Endometrium (tissue), 2 donors: ENCODE measurements around the gene BCAS1.
A peak's percentile ranks its signal among the peaks of the same experiment; 100 is the strongest.

Experiments used
- FAIRE-seq: peaks from 2 replicates; lab custom pipeline; 2012; peaks lifted over from hg19 to GRCh38; lab: Jason Lieb, UNC
- donor health status: control.
- donor health status: control.

The BCAS1 gene

DNA sequence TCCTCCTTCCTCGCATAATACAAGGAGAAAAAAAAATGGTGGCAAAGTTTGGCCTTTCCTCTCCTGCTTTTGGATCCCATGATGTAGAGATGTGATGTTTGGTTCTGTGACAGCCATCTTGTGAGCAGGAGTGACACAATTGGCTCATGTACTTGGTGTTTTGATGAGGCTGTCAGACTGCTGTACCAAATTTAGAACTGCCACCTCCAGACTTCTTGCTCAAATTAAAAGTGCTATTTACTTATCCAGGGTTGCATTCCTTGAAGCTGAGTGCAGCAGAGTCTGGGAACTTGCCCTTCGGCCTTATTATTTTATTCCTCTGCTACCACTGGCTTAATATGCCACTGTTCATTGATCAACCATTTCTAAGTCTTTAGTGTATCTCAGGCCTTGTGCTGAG lies 21.9 kb downstream of the BCAS1 start:
- FAIRE-seq: no peak

DNA sequence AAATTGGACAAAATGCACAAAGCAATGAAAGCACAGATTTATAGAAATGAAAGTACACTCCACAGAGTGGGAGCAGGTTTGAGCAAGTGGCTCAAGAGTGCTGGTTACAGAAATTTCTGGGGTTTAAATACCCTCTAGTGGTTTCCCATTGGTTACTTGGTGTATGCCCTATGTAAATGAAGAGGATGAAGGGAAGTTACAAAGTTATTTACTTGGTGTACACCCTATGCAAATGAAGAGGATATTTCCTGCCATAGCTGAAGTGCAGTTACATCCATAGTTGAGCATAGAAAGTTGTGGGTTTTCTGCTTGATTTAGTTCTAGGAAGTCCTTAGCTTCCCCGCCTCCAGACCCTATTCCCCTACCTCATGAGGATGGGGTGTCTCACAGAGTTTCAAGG lies 22.7 kb downstream of the BCAS1 start:
- FAIRE-seq: no peak

DNA sequence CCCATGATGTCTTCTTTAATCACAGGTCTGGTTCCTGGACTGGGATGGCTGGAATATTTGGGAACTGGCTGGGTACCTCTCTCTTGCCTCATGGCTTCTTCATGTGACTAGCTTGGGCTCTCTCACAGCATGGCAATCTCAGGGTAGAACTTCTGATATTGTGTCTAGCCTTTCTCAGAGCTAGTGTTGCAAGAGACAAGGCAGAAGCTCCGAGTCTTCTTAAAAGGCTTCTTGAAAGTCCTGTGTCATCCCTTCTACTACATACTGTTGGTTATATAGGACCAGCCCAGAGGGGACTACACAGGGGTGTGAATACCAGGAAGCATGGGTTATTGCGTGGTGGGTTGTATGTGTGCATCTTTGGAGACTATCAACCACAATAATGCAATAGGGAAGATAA lies 23.3 kb downstream of the BCAS1 start:
- FAIRE-seq: no peak

DNA sequence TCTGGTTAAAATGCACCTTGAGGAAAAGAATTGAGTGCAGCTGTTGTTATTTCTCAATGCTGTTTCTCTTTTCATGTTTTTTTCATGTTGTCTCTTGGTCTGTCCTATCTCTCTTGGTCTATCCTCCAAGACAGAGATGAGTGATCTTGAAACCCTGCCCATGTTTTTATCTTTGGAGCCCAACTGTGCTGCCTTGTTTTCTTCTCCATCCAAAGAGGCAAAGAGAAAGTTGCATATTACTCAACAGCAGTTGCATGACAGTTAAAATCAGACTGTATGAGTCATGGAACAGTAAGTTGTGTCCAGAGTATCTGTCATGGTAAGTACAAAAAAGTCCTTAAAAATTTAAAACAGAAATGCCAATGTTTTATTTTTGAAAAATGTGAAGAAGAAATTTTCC lies 26.2 kb downstream of the BCAS1 start:
- FAIRE-seq: peak; percentile 39

DNA sequence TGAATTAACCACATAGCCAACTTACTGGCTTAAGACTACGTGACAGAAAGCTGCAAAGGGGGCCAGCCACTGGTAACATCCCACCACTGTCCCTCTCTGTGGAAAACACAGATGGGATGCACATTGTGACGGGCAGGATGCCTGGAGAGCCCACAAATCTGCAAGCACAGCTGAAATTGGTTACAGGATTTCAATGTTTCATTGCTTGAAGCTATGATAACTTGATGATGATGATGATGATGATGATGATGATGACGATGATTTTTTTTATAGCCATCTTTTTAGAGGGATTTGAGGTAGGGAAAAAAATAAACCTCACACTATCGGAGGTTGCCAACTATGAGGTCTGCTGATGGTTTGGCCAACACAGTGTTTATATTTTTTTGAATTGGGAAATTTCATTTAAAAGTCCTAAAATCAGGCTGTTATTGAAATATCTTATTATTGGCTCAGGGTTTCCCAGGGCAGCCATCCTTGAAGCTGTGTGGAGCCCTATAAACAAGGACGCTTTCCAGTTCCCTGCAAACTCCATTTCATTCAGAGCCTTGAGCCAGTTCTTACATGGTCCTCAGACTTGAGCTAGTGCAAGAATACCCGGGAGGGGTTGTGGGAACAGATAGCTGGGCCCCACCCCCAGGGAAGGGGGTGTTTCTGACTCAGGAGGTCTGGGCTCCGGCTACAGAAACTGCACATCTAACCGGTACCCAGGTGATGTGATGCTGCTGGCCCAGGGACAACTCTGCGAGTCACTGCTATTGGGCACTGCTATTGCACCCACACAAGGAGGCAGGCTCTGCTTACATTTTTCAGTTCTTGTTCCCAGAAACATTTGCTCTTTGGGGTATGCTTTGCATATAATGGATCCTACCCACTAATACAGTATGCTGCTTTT lies 27.1 kb downstream of the BCAS1 start:
- FAIRE-seq: no peak

DNA sequence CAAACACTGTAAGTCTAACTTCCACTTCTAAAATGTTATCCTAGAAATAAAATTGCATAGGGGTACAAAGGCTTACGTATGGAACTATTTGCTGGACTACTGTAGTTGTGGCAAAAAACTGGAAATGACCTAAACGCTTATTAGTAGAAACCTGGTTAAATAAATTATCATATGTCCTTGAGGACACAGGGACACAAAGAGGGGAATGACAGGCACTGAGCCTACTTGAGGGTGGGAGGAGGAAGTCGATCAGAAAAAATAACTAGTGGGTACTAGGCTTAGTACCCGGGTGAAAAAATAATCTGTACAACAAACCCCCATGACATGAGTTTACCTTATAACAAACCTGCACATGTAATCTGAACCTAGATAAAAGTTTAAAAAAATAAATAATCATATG lies 28.4 kb downstream of the BCAS1 start:
- FAIRE-seq: no peak

DNA sequence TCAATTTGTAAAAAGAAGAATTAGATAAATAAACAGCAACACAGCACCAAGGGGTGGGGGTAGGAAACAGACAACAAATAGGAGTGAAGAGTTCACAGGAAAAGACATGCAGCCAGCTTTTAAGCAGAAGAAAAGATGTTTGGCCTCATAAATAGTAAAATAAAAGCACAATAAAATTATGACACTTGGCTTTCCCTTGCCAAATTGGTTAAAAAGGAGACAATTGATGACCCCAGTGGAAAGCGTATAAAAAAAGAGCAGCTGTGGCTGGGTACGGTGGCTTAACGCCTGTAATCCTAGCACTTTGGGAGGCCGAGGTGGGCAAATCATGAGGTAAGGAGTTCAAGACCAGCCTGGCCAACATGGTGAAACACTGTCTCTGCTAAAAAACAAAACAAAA lies 29.1 kb downstream of the BCAS1 start:
- peak; percentile 94 for FAIRE-seq

DNA sequence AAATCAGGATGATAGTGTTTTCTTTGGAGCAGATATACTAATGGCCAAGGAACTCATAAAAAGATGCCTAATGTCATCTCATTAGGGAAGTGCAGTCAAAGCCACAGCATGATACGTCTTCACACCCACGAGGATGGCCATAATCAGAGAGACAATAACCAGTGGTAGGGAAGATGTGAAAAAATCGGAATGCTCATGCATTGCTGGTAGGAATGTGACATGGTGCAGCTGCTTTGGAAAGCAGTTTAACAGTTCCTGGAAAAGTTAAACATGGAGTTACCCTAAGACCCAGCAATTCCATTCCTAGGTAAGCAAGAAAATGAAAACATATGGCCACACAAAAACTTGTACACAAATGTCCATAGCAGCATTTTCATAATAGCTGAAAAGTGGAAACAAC lies 29.9 kb downstream of the BCAS1 start:
- no peak for FAIRE-seq

DNA sequence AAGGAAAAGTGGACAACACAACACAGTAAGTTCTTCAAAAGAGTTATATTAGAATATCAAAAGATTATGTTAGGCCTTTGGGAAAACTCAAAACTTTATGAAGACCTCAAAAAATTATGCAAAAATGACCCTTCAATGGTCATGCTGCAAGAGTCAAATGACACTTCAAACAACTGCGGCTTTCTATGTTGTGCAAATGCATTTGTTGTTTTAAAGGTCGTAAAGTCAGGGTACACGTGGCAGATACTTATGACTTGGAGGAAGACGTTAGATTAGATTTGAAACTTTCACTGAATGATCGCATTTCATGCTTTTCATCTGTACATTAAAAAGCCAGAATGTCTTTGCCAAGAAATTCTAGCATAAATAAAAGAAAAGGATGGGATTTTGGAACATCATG lies 31.4 kb downstream of the BCAS1 start:
- no peak for FAIRE-seq

DNA sequence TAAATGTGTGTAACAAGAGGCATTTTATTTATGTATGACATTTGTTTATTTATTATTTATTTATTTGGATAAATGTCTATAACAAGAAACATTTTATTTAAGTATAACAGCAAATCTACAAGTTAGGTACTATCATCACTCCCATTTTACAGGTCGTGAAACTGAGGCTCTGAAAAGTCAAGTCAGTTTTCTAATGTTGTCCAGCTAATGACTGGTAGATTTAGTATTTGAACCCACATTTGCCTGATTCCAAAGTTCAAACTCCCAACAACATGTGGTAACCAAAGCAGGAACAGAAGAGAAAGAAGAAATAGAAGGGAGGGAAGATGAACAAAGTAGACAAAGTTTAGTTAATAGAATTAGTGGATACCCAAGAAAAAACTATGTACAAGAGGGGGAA lies 32.9 kb downstream of the BCAS1 start:
- FAIRE-seq: no peak

DNA sequence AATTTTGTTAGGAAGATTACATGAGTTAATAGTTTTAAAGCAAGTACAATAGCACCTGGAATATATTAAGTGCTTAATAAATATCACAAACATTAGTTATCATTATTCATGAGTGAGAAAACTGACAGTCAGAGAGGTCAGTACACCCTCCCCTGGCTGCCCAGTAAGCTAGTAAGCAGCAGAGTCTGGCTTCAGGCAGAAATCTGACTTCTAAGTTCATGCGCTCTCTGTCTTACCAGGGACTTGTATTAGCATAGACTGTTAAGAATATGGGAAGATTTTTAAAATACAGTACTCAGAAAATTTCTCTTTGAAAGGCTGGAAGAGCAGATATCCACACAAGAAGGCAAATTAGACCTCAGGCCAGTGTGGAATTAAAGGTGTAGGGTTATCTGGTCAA lies 40.8 kb downstream of the BCAS1 start:
- FAIRE-seq: no peak

DNA sequence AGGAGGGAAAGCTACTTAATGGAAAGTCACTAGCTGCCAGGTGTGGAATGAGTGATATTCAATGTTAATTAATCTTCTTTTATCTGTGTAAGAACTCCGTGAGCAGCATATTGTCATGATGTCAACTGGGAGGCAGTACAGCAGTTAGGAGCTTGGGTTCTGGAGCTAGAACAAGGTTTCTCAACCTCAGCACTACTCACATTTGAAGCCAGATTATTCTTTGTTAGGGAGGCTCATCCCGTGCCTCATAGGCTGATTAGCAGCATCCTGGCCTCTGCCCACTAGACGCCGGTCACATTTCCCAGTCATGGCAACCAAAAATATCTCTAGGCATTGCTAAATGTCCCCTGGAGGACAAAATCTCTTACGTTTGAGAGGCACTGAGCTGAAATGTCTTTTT lies 41.2 kb downstream of the BCAS1 start:
- FAIRE-seq: no peak

DNA sequence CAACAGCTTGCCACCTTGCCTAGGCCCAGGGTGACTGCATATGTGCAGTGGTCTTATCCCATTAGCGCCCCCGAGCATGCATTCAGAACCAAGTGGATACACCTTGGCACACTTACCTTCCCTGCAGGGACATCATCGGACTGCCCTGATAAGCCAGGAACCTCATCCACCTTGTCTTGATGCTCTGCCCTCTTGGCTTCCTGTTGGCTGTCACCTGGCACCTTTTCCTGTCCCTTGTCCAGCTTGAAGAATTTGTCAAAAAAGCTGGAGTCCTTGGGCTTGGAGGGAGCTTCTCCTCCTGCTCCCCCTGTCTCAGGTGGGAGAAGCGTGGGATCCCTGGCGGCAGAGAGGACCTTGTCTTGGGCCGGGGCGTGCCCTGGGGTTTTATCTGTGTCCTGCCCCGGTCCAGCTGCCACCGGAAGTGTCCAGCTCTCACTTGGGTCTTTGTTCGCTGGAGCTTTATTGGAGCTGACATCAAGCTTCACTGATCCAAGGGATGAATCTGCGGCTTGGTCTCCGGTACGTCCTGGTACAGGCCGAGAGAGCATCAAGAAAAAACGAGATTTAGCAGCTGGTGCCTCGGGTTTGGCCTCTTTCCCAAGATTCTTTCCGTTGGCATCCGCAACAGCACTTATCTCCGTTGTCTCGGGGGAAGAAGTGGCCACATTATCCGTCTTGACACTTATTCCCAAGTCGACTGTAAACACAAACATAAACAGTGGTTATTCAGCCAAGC lies 42.0 kb downstream of the BCAS1 start:
- FAIRE-seq: no peak

DNA sequence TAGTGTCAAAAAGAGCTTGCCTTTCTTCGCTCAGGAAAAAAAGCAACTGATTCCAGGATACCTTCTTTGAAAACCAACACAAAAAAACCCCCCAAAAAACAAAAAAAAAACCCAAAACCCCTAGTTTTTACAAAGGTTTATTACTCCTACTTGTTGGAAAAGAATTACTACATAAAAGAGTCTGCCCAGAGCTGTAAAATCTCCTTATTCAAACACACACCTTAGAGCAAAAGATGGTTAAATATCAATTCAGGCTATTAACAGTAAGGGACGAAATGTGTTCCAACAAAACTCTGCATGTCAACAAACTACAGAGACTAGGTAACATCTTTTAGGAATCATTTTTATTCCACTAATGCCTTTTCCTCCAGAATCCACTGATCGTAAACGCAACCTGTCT lies 42.7 kb downstream of the BCAS1 start:
- no peak for FAIRE-seq

DNA sequence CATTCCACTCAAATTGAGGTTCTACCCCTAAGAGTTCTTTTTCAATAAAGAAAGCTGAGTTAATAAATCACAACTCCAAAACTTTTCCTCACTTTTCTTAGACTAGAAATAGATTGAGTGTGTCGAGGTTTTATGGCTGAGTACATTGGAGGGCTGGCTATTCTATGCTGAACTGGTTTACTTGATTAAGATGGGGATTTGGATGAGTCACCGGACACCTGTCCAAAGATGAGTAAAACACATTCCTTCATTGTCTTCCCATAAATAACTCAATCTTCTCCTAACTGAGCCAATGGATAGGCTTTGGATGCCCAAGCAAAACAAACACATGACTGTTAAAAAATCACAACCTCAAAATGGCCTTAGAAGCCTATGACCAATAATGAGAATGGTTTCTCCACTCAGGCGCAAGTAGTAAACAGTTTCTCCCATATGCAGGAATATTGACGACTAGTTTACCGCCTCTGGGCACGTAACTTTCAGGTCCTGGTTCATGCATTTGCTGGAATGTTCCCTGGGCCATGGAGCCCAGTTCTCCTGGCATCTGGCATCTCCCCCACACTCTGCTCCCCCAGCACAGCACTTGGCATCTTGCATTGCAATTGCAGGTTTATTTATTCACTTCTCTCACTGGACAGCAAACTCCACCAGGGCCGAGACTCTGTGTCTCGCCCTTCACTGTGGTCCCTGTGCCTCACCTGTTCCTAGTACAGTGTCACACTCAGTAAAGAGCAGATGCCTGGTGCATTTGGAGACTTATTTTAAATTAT lies 43.9 kb downstream of the BCAS1 start:
- FAIRE-seq: no peak

DNA sequence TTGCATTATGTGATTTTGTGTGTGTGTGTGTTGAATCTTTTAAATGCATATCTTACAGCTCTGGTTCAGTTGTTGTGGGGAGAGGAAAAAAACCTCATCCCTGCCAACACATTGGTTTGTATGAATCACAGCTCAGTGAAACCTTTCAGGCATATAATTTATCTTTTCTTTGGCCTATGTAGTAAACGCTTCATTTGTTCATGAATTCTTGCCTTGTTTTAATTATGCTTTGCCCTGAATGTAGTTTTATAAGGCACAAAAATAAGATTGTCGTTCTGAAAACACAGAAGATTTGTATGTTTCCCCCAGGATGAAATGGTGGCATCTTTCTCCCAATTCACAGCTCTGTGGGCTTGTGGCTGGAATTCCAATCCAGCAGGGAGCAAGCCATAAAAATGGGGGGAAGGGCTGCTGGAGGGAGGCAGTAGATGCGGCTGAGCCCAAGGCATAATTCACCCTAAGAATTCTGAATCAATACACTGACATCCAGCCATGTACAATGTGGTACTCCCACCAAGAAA lies 45.1 kb downstream of the BCAS1 start:
- FAIRE-seq: no peak

DNA sequence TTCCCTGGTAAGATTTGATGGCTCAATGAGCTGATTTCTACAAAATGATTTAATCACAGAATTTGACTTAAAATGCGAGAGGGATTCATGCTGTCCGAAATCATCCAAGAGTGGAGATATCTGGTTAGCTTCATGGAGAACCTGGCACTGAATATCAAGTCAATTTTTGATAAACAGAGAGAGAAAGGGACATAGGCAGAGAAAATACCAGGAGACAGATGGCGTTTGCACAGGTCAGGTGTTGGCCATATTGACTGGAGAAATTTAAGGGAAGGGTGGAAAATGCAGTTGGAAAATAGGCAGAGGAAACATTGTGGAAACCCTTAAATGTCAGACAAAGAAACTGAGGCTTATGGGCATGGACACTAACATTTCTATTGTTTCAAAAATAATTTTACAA lies 47.0 kb downstream of the BCAS1 start:
- FAIRE-seq: no peak

DNA sequence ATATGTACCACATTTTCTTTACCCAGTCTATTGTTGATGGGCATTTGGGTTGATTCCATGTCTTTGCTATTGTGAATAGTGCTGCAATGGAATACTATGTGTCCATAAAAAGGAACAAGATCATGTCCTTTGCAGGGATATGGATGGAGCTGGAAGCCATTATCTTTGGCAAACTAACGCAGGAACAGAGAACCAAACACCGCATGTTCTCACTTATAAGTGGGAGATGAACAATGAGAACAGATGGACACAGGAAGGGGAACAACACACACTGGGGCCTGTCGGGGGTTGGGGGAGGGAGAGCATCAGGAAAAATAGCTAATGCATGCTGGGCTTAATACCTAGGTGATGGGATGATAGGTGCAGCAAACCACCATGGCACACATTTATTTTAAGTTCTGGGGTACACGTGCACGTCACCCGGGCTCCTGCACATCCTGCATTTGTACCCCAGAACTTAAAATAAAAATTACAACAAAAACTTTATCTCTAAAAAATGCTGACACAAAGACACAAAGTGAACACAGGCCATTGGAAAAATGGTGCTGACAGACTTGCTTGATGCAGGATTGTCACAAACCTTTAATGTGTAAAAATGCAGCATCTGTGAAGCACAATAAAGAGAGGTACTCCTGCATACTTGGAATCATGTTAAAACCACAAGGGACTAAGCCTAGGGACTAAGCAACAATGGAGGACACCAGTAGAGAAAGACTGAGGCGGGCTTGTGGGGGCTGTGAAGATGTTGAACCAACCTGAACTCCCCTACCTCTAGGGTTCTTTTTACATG lies 48.8 kb downstream of the BCAS1 start:
- no peak for FAIRE-seq

DNA sequence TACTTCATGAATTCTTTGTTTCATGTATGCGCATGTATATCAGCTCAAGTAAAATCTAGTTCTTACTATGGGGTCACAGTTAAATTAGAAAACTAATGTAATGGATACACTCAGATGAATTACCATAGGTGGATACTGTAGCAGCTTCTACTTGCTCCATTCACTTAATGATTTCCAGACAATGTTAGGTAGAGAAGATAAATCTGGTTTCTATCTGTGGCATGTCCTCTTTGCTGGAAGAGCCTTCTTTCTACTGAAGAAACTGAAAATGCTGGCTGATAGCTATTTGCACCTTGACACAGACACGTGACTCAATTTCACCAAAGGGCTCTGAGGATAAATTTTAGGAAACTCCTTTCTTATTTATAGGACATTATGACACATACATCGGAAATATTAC lies 49.5 kb downstream of the BCAS1 start:
- FAIRE-seq: no peak

DNA sequence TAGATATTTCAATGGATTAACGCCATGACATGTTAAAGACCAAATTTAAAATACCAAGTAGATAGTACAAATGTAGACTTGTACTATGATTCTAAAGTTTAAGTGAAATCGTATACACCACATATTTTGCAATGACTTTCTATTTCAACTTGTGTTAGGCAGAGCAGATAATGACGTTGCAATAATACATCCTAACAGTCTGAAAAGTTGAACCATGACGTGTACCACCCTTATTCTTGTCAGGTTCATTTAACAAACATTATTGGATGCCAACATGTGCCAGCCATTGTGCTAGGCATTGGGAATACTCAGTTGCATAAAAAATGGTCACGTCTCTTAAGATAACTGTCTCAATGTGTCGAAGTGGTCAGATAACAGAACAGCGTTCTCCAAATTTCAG lies 50.0 kb downstream of the BCAS1 start:
- no peak for FAIRE-seq

DNA sequence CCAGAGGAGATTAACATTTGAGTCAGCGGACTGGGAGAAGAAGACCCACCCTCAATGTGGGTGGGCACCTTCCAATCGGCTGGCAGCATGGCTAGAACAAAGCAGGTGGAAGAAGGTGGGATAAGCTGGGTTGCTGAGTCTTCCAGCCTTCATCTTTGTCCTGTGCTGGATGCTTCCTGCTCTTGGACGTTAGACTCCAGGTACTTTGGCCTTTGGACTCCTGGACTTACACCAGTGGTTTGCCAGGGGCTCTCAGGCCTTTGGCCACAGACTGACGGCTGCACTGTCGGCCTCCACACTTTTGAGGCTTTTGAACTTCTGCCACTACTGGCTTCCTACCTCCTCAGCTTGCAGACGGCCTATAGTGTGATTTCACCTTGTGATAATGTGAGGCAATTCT lies 50.8 kb downstream of the BCAS1 start:
- no peak for FAIRE-seq

DNA sequence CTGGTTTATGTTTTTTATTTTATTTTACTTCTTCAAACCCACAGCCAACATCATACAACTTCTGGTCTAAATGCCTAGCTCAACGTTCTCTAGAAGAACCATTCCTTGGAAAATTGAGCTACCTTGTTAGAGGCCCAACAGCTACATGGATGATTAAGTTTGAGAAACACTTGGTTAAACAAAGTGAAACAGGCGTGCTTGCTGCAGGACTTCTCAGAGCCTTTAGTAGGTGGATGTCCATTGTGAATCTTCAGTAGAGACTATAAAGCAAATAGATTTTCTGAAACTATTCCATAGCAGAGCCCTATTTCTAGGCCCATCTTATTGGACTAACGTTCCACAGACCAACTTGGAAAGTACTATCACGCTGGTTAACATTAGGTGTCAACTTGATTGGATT lies 51.3 kb downstream of the BCAS1 start:
- FAIRE-seq: no peak
